GM23248 (cell line): ENCODE measurements around the gene HSF2BP. TPM values are rescaled to one million over a fixed set of nuclear protein-coding genes. Genes with fewer than 3 reads are reported as not detected.

Experiments used
- DNase-seq: peaks from one replicate; pipeline ENCODE4 v3.0.0-alpha.2; 2015
- H2AFZ ChIP-seq: fragments of 200-600 bp; sonication (generic); 2 replicates; pipeline ENCODE4 v1.6.1; 2016; ENCODE audit warnings: antibody characterized with exemption
- H3F3A ChIP-seq: fragments of 200-600 bp; sonication (generic); 2 replicates; pipeline ENCODE4 v1.6.1; 2016; ENCODE audit warnings: mild to moderate bottlenecking, antibody characterized with exemption, mixed run types; ENCODE audit not compliant: insufficient read depth
- H3K27ac ChIP-seq: fragments of 200-600 bp; sonication (generic); 2 replicates; pipeline ENCODE4 v1.5.1; 2016; ENCODE audit warnings: mild to moderate bottlenecking
- H3K27me3 ChIP-seq: fragments of 200-600 bp; sonication (generic); replicated peaks from 2 replicates; pipeline ENCODE4 v1.6.1; 2016; ENCODE audit warnings: mild to moderate bottlenecking; ENCODE audit not compliant: insufficient read depth
- H3K36me3 ChIP-seq: fragments of 200-600 bp; sonication (generic); 2 replicates; pipeline ENCODE4 v1.6.1; 2016; ENCODE audit warnings: low read depth, mild to moderate bottlenecking
- H3K4me1 ChIP-seq: fragments of 200-600 bp; sonication (generic); 2 replicates; pipeline ENCODE4 v1.6.1; 2016; ENCODE audit warnings: mild to moderate bottlenecking; ENCODE audit not compliant: insufficient read depth
- H3K4me2 ChIP-seq: fragments of 200-600 bp; sonication (generic); one replicate; pipeline ENCODE4 v1.6.1; 2016; ENCODE audit warnings: mild to moderate bottlenecking; ENCODE audit not compliant: unreplicated experiment
- H3K4me3 ChIP-seq: fragments of 200-600 bp; sonication (generic); 2 replicates; pipeline ENCODE4 v1.5.1; 2016; ENCODE audit warnings: mild to moderate bottlenecking
- H3K79me2 ChIP-seq: fragments of 200-600 bp; sonication (generic); 2 replicates; pipeline ENCODE4 v1.6.1; 2016; ENCODE audit warnings: mild to moderate bottlenecking; ENCODE audit not compliant: insufficient read depth
- H3K9ac ChIP-seq: fragments of 200-600 bp; sonication (generic); 2 replicates; pipeline ENCODE4 v1.6.1; 2016; ENCODE audit warnings: mild to moderate bottlenecking
- H3K9me2 ChIP-seq: fragments of 200-600 bp; sonication (generic); 2 replicates; pipeline ENCODE4 v1.6.1; 2016; ENCODE audit warnings: mixed run types, mild to moderate bottlenecking, moderate library complexity; ENCODE audit not compliant: insufficient read depth
- H3K9me3 ChIP-seq: fragments of 200-600 bp; sonication (generic); one replicate; pipeline ENCODE4 v1.6.1; 2017; ENCODE audit warnings: low read depth
- H4K20me1 ChIP-seq: fragments of 200-600 bp; sonication (generic); 2 replicates; pipeline ENCODE4 v1.6.0; 2016; ENCODE audit not compliant: insufficient read depth
- EZH2 ChIP-seq: fragments of 200-600 bp; sonication (generic); IDR thresholded peaks from 2 replicates; pipeline ENCODE4 v1.6.1; 2018; ENCODE audit warnings: antibody characterized with exemption, mild to moderate bottlenecking; ENCODE audit not compliant: insufficient read depth, poor library complexity, severe bottlenecking
- EZH2phosphoT487 ChIP-seq: fragments of 200-600 bp; sonication (generic); IDR thresholded peaks from 2 replicates; pipeline ENCODE4 v1.6.1; 2018; ENCODE audit warnings: antibody characterized with exemption, moderate library complexity, mild to moderate bottlenecking, low read depth; ENCODE audit not compliant: insufficient read depth
- WGBS, 2 experiments: methylation state at CpG; one replicate each; pipeline ENCODE4 v1.1.6; 2015 to 2017; ENCODE audit warnings: low lambda C conversion rate in 2 of 2, low coverage in 1 of 2; ENCODE audit errors: missing lambda C conversion rate in 2 of 2; 5-methylcytosine and 5-hydroxymethylcytosine counted together
- in situ Hi-C: fragments of 300-500 bp; cut with MboI; formaldehyde crosslinking; loops from 2 replicates; pipeline ENCODE4 v1.15.0; 2020
- polyA plus RNA-seq: library from polyadenylated mRNA; unstranded; fragments of >200 nt; fragmentation: Nextera tagmentation; extraction: Ambion mirVana; gene quantifications from 2 replicates; pipeline ENCODE4 v1.2.1, GENCODE V29; 2016
- total RNA-seq: library from RNA; depleted of rRNA; stranded (reverse); fragments of >200 nt; shearing (Covaris generic); gene quantifications from 2 replicates; pipeline ENCODE4 v1.2.3, GENCODE V29; 2014

HSF2BP gene
- total and polyA plus RNA-seq, 2 experiments from 2014 or later = 1.6 to 4.8 TPM

DNA sequence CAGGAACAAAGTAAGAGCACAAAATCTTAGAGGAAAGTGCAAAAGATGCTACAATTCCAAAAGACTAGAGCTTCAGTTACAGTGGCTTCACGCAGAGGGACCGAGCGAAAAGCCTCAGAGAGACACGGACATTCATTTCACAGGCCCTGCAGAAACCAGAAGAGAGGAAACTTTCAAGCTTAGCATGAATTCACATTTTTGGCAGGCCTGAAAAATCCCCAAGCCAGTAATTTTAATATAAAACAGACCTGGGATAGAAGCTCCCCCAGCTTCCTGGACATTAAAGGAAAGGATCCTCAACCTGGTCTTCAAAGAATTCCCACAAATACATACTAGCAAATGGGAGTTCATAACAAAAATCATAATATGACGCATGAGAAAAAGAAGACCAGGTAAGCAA is 66.2 kb downstream of the HSF2BP start:
- Histone ChIP-seq H3K9me2 (no peaks in the 10 kb centered on the region), H3K79me2 (no peaks in the 10 kb centered on the region), H3K4me1 (peaks cover 39% of the 10 kb centered on the region), H3K9me3 (no peaks in the 10 kb centered on the region), H3K27me3 (no peaks in the 10 kb centered on the region), H3K27ac (no peak overlapping the region), H3K4me2 (no peak overlapping the region), H4K20me1 (no peaks in the 10 kb centered on the region), H3F3A (peaks cover 22% of the 10 kb centered on the region), H3K4me3 (no peak overlapping the region), H3K9ac (no peak overlapping the region), H3K36me3 (no peaks in the 10 kb centered on the region), H2AFZ (no peak overlapping the region)
- DNase-seq = no peak
- WGBS, 2 experiments = 74 to 77% methylated on average over 5 of the region's 5 CpGs
- in situ Hi-C loops = no loop called here
- TF ChIP-seq EZH2 (no peak), EZH2phosphoT487 (no peak)

- H3K9me3 ChIP-seq = no peaks in the 10 kb centered on the region
- no peak overlapping the region for H3K27ac ChIP-seq
- peak; percentile 33 for DNase-seq
- no peak overlapping the region for H3K9ac ChIP-seq
- H2AFZ ChIP-seq = no peak overlapping the region
- TF ChIP-seq EZH2phosphoT487 (no peak), EZH2 (no peak)
- H3K4me3 ChIP-seq = no peak overlapping the region
- peaks cover 31% of the 10 kb centered on the region for H3K4me1 ChIP-seq
- in situ Hi-C loops = no loop called here
- no peaks in the 10 kb centered on the region for H3K9me2 ChIP-seq
- H3K27me3 ChIP-seq = no peaks in the 10 kb centered on the region
- no peaks in the 10 kb centered on the region for H3K36me3 ChIP-seq
- no peaks in the 10 kb centered on the region for H4K20me1 ChIP-seq
- 71 to 77% methylated on average over 2 of the region's 2 CpGs for WGBS, 2 experiments
- no peak overlapping the region for H3K4me2 ChIP-seq
- H3K79me2 ChIP-seq = no peaks in the 10 kb centered on the region
- peaks cover 15% of the 10 kb centered on the region for H3F3A ChIP-seq
These were observed 67.7 kb downstream of the HSF2BP start for GRCh38 chr21:43591571-43591970.

GRCh38 chr21:43590194-43590593 is 69.1 kb downstream of the HSF2BP start:
- H3K79me2 ChIP-seq = no peaks in the 10 kb centered on the region
- 32 to 37% methylated on average over 2 of the region's 2 CpGs for WGBS, 2 experiments
- no peaks in the 10 kb centered on the region for H3K27me3 ChIP-seq
- no peak overlapping the region for H3K27ac ChIP-seq
- no peaks in the 10 kb centered on the region for H4K20me1 ChIP-seq
- DNase-seq = peak; percentile 57
- no peak overlapping the region for H3K4me3 ChIP-seq
- H3K4me1 ChIP-seq = peaks cover 38% of the 10 kb centered on the region
- no peak overlapping the region for H2AFZ ChIP-seq
- in situ Hi-C loops = no loop called here
- no peaks in the 10 kb centered on the region for H3K36me3 ChIP-seq
- no peaks in the 10 kb centered on the region for H3K9me2 ChIP-seq
- H3K9me3 ChIP-seq = no peaks in the 10 kb centered on the region
- TF ChIP-seq EZH2 (no peak), EZH2phosphoT487 (no peak)
- H3F3A ChIP-seq = peaks cover 13% of the 10 kb centered on the region
- H3K9ac ChIP-seq = no peak overlapping the region
- no peak overlapping the region for H3K4me2 ChIP-seq

- peaks cover 13% of the 10 kb centered on the region for H3F3A ChIP-seq
- H3K4me3 ChIP-seq = no peak overlapping the region
- no peak overlapping the region for H3K9ac ChIP-seq
- TF ChIP-seq EZH2 (no peak), EZH2phosphoT487 (no peak)
- H2AFZ ChIP-seq = no peak overlapping the region
- no peak for DNase-seq
- no peaks in the 10 kb centered on the region for H3K27me3 ChIP-seq
- H3K27ac ChIP-seq = no peak overlapping the region
- H3K36me3 ChIP-seq = no peaks in the 10 kb centered on the region
- H3K4me1 ChIP-seq = peaks cover 38% of the 10 kb centered on the region
- WGBS, 2 experiments = 100% methylated on average over 1 of the region's 1 CpG
- in situ Hi-C loops = no loop called here
- H3K9me2 ChIP-seq = no peaks in the 10 kb centered on the region
- H4K20me1 ChIP-seq = no peaks in the 10 kb centered on the region
- H3K4me2 ChIP-seq = no peak overlapping the region
- no peaks in the 10 kb centered on the region for H3K9me3 ChIP-seq
- H3K79me2 ChIP-seq = no peaks in the 10 kb centered on the region
These were observed 70.3 kb downstream of the HSF2BP start for GRCh38 chr21:43588957-43589356.

DNA sequence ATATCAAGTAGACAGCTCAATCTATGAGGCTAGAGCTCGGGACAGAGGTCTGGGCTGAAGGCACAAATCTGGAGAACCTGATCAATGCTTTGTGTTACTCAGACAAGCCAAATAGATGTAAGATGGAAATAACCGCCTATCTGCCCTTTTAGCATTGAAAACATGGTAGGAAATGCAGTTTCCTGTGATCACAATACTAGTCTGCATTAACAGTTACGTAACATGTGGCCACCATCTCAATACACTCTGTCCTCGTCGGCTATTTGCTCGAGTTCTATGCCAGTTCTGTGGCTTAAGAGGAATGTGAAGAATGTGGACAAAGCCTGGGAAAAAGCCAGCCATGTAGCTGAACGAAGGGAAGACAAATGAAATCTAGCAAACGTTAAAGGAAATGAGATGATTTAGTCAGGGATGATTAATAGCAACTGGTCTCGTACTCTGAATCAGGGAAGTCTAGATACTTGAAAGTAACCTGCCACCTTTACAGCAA is 73.3 kb downstream of the HSF2BP start:
- in situ Hi-C loops = no loop called here
- WGBS, 2 experiments = 1 to 2% methylated on average over 9 of the region's 9 CpGs
- H3K36me3 ChIP-seq = no peaks in the 10 kb centered on the region
- H4K20me1 ChIP-seq = no peaks in the 10 kb centered on the region
- peaks cover 30% of the 10 kb centered on the region for H3K4me1 ChIP-seq
- H3K4me3 ChIP-seq = peak overlapping the region; percentile 9; the same call in 1 of the 2 replicates
- H3K79me2 ChIP-seq = no peaks in the 10 kb centered on the region
- H3F3A ChIP-seq = peaks cover 13% of the 10 kb centered on the region
- H3K27ac ChIP-seq = peak overlapping the region; percentile 63
- H3K27me3 ChIP-seq = no peaks in the 10 kb centered on the region
- H3K9ac ChIP-seq = peak overlapping the region; percentile 40; the same call in 1 of the 2 replicates
- TF ChIP-seq EZH2 (no peak), EZH2phosphoT487 (0 out of 2 replicates have a peak, but pooled peaks have one; percentile 51)
- DNase-seq = peak; percentile 98
- H3K9me2 ChIP-seq = no peaks in the 10 kb centered on the region
- no peak overlapping the region for H2AFZ ChIP-seq
- H3K9me3 ChIP-seq = no peaks in the 10 kb centered on the region
- peak overlapping the region; percentile 57 for H3K4me2 ChIP-seq
